ENCODE results near the gene PNPLA7. TPM values are rescaled to one million over a fixed set of nuclear protein-coding genes. Genes with fewer than 3 reads are reported as not detected.

PNPLA7 gene
- total and polyA plus RNA-seq, 2 of the 13 experiments (the other 11 are each of a cell fraction or from before 2014, with no cell fraction given) = 0.42 to 1.5 TPM

GRCh38 chr9:137578518-137579258, 28.5 kb upstream of the PNPLA7 start, which contains the start of gene DPH7 (continued):
- TF ChIP-seq POGK (CRISPR knock-in tag; conservative IDR thresholded peaks at IDR 0.05) (peak; percentile 87), ZNF331 (CRISPR knock-in tag; IDR thresholded peaks at IDR 0.05) (peak; percentile 75), HOXD1 (CRISPR knock-in tag; IDR thresholded peaks at IDR 0.05) (peak; percentile 69), ZNF280D (CRISPR knock-in tag; IDR thresholded peaks at IDR 0.05) (no peak), ZNF33B (CRISPR knock-in tag; IDR thresholded peaks at IDR 0.05) (no peak), NBN (conservative IDR thresholded peaks at IDR 0.05) (no peak), ZNF543 (CRISPR knock-in tag; IDR thresholded peaks at IDR 0.05) (no peak; the same call in 1 of the 2 replicates), PCBP1 (IDR thresholded peaks at IDR 0.05; ENCODE audit: borderline replicate concordance, low read depth, low read length) (no peak), BCLAF1 (IDR thresholded peaks at IDR 0.05) (no peak), ATF2 (CRISPR knock-in tag; IDR thresholded peaks at IDR 0.05) (peak; percentile 47; the same call in 1 of the 2 replicates), SIX4 (CRISPR knock-in tag; IDR thresholded peaks at IDR 0.05) (no peak), ZBTB44 (CRISPR knock-in tag; IDR thresholded peaks at IDR 0.05) (0 out of 2 replicates have a peak, but pooled peaks have one; percentile 45), FOXC1 (CRISPR knock-in tag; IDR thresholded peaks at IDR 0.05; ENCODE audit: borderline replicate concordance) (peak; percentile 38), ZNF788 (CRISPR knock-in tag; IDR thresholded peaks at IDR 0.05; ENCODE audit: borderline replicate concordance) (peak; percentile 64; the same call in 1 of the 2 replicates), NFE2 (CRISPR knock-in tag; IDR thresholded peaks at IDR 0.05) (no peak), TFE3 (CRISPR knock-in tag; IDR thresholded peaks at IDR 0.05) (no peak)

All from HepG2 (cell line).